GM23248 (cell line): ENCODE results near the gene KRTAP12-2.

Experiments used
- EZH2 ChIP-seq: fragments of 200-600 bp; sonication (generic); IDR thresholded peaks from 2 replicates; pipeline ENCODE4 v1.6.1; 2018; ENCODE audit warnings: antibody characterized with exemption, mild to moderate bottlenecking; ENCODE audit not compliant: insufficient read depth, poor library complexity, severe bottlenecking
- EZH2phosphoT487 ChIP-seq: fragments of 200-600 bp; sonication (generic); IDR thresholded peaks from 2 replicates; pipeline ENCODE4 v1.6.1; 2018; ENCODE audit warnings: antibody characterized with exemption, moderate library complexity, mild to moderate bottlenecking, low read depth; ENCODE audit not compliant: insufficient read depth

- no peak for TF ChIP-seq EZH2phosphoT487
- no peak for TF ChIP-seq EZH2
These were observed 12.1 kb downstream of the KRTAP12-2 start, which contains the start of gene KRTAP12-4 for GRCh38 chr21:44654576-44655175.
